HG02973 (cell line): ENCODE results near the gene SCN8A.
"Not testable (repeated sequence)": the region's sequence is repeated elsewhere in the genome, so short reads cannot be mapped to it uniquely, and the experiment has no call there.

ENCODE experiments used
- ATAC-seq: cut with Tn5 transposase; IDR thresholded peaks from one replicate; pipeline ENCODE4 v1.9.1; 2021; ENCODE audit warnings: moderate library complexity; ENCODE audit not compliant: unreplicated experiment

Gene SCN8A

DNA sequence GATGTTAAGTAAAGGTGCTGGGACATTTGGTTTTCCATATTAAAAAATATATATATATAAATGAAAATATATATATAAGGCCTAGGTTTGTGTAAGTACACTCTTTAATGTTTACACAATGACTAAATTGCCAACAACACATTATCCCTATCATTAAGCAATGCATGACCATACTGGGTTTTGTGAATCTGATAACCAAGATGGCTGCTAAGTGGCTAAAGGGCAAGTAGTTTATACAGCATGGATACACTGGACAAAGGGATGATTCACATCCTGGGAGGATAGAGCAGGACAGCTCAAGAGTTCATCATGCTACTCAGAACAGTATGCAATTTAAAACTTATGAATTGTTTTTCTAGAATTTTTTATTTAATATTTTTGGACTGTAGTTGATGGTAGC lies 168.1 kb downstream of the SCN8A start:
- no peak for ATAC-seq

- ATAC-seq, result no peak
Observed at GRCh38 chr12:51759695-51760094, 168.7 kb downstream of the SCN8A start.

DNA sequence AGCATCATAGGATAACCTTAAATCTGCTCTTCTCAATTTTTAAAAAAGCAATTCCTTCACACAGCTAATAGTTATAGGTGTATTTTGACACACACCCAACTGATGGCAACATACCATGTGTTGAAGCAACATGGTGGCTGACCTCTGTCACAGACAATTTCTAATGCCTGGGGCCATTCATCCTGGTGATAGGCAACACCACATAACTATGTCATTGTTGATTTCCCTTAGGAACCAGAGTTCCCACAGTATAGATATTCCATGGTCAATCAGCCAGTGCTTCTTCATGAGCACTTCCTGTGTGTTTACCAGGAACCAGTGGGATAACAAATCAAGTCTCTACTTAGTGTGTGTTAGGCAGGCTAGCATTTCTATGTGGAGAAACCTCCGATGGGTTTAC lies 169.2 kb downstream of the SCN8A start:
- no peak for ATAC-seq

GRCh38 chr12:51763743-51764142 lies 172.7 kb downstream of the SCN8A start:
- ATAC-seq, result no peak

DNA sequence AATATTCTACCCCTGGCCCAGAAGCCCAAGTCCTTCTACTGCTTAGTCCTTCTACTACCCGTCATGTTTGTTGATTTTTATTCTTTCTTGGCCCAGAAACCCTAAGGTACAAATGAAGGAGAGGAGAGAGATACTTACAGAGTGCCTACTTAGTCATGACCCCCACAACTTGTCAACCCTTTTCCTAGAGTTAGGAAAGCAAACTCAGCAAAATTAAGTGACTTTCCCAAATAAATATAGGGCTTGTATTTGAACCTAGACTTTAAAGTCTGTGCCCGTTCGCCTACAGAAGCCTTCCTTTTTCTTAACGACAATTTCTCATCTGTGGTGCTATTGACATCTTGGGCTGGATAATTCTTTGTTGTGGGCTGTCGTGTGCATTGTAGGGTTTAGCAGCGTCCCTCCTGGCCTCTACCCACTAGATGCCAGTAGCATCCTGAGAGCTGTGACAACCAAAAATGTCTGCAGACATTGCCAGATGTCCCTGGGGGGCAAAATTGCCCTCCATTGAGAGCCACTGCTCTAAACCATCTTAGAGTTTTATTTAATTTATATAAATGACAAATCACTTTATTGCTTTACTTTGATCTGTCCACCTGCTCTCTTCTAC lies 175.1 kb downstream of the SCN8A start:
- ATAC-seq, result no peak

DNA sequence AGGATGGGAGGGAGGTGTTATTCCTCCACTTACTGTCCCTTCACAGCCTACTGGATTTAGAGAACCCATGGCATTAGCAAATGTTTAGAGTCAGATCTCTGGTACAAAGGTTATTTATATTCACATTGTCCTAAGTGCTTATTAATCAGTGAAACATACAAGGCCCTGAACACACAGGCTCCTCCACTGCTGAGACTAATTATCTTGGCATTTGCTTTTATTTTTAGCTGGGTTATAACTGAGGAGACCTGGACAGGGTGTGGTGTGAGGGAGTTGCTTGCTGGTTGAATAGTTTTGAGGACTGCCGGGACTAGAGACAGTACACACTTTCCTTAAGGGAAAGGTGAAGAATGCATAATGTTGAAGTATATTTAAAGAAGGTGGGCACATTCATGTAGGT lies 180.0 kb downstream of the SCN8A start:
- no peak for ATAC-seq

DNA sequence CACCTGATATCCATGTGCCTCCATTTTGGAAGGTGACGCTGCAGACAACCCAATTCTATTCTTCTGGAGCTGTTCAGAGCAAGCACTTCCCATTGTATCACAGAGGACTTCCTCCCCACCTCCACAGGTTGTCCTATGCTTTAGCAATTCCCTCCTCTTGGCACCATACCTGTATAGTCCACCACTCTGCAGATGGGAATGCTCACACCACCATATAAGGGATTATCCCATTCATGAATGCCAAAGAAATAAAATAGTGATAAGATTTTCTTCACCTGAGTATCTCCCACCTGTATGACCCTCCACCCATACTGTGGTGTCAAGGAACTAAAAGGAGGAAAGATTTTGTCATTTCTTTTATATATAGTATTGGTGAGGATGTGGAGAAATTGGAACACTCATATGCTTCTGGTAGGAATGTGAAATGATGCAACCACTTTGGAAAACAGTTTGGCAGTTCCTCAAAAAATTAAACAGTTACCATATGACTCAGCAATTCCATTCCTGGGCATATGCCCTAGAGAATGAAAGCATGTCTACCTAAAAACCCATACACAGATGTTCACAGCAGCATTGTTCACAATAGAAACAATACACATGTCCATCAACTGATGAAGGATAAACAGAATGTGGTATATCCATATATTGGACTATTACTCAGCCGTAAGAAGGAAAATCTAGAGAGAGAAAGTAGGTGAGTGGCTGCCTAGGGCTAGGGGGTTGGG lies 182.3 kb downstream of the SCN8A start:
- no peak for ATAC-seq

DNA sequence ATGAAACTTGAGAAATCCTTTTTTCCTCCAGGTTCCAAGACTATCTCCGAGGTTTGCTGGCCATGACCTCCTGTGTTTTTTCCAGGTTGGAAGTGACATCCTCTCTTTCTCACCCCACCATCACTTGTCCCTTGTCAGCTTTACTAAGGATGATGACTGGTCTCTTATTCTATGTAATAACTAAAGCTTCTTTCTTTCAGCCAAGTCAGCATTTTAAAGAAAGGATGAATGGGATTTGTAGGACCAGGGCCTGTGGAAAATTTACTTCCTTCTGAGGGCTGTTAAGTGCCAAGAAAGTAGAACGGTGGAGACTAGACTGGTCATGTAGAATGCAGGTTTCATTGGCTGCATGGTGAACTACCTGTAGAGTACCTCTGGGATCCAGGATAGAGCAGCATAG lies 183.9 kb downstream of the SCN8A start:
- no peak for ATAC-seq

- no peak for ATAC-seq
Observed at GRCh38 chr12:51777457-51777856, 186.4 kb downstream of the SCN8A start.

DNA sequence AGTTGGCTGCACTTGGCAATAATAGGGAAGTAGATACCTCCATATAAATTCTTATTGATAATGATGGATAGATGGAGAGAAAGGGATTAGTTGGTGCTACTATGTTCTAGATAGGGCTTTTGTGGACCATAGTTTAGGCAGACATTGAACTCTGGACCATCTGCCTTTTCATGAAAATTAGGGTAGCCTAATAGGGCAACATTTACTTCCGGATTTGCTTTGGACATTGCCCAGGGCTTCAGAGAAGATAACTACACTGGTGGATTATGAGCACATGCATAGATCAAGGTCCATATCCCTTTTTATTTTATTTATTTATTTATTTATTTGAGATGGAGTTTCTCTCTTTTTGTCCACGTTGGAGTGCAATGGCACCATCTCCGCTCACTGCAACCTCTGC lies 186.9 kb downstream of the SCN8A start:
- no peak for ATAC-seq

DNA sequence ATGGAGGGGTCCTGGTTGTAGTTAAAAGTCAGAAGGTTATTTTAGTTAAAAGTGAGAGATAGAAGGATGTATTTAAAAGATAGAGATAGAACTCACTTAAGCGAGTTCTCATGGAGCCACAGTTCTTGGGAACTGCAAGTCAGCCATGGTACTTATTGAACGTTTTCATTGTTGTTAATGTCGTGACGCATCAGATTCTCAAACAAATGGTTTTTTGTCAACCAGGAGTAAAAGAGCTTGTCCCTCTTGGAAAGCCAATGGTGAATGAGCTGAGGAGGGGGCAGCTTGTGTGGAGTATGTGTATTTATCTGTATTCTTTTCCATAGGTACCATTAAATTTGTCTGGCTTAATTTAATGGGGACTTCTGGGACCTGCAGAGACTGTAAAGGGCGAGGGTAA lies 188.8 kb downstream of the SCN8A start:
- ATAC-seq, result no peak

GRCh38 chr12:51784688-51785087 lies 193.7 kb downstream of the SCN8A start:
- ATAC-seq, result no peak

- ATAC-seq, result no peak
Observed at GRCh38 chr12:51785906-51786305, 194.9 kb downstream of the SCN8A start.

- ATAC-seq, result no peak
Observed at GRCh38 chr12:51788876-51789275, 197.8 kb downstream of the SCN8A start.

DNA sequence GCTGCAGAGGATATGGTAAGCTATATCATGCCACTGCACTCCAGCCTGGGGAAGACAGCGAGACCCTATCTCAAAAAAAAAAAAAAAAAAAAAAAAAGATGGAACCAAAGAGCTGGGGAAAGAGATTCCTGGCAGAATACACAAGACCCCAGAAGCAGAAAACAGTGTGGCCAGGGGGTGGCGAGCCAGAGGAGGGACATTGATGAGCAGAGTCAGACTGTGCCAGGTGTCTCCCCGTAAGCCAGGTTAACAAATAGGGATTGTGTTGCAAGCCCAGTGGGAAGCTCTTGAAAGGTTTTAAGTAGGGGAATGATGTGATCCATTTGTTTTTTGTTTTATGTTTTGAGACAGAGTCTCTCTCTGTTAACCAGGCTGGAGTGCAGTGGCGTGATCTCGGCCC lies 201.4 kb downstream of the SCN8A start:
- ATAC-seq, result no peak

DNA sequence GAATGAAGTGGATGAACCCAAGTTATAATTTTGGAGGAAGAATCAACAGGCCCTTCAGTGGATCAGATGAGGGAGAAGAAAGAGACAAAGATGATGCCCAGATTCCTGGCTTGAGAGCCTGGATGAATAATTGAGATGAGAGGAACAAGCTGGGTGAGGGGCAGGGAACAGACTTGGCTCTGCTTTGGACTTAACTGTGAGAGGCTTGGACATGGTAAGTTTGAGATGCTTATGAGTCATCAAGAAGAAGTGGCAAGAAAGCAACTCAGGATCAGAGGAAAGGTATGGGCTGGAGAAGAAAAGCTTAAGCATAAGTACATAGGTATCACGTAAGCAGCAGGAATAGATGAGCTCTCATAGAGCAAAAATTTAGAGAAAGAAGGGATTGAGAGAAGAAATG lies 202.2 kb downstream of the SCN8A start:
- no peak for ATAC-seq

DNA sequence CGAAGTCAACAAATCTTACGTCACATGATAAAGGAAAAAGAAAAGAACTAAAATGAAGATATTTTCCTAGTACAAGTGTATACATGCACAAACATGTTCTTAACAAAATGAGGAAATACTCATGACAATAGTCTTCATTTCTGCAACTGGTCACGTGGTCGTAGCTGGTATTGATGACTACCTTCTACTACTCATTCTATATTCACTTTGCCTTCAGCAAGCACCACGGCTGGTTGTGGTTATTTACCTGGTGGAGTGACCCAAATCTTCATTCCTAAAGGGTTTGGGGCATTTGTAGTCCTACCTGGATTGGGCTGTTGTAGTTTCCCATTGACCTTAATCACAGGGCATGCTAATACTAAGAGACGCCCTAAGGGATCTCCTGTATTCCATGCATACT lies 206.3 kb downstream of the SCN8A start:
- ATAC-seq, result no peak

GRCh38 chr12:51798051-51798450 lies 207.0 kb downstream of the SCN8A start:
- not testable (repeated sequence) for ATAC-seq

DNA sequence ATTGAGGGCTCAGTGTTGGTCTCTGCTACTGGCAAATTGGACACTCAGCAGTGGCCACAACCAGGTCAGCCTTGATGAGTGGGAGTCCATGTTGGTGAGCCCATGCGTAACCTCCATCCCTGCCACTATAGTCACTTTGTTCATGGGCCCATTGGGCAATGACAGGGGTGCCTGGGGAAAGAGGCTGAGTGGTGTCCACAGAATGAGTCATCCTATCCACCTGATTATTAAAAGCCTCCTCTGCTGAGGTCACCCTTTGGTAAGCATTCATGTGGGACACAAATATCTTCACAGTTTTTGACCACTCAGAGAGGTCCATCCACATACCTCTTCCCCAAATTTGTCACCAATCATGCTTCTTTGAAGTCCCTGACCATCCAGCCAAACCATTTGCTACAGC lies 207.5 kb downstream of the SCN8A start:
- no peak for ATAC-seq

GRCh38 chr12:51801027-51801426 lies 210.0 kb downstream of the SCN8A start:
- ATAC-seq, result no peak

- no peak for ATAC-seq
Observed at GRCh38 chr12:51806896-51807295, 215.9 kb downstream of the SCN8A start.

DNA sequence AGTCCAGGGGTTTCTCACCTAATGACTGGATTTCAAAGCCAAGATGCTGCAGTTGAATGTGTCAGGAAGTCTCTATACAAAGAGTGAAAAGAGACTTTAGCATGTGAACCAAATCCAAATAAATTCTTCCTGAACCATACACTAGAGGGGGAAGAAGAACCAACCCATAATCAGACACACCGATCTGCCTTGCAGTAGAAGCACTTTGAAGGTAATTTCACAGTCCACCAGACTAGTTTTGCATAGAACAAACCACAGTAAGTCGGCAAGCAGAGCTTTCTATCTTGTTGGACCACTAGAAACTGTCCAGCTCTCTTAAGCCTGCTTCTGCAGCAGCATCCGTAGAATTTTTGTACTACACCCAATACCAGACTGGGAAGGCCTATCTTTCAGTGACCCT lies 218.2 kb downstream of the SCN8A start:
- ATAC-seq, result no peak
